HG03378 (cell line): ENCODE data around the gene TMEM184A.

Source experiments
- ATAC-seq: cut with Tn5 transposase; IDR thresholded peaks from one replicate; pipeline ENCODE4 v1.9.1; 2021; ENCODE audit warnings: mild to moderate bottlenecking, moderate library complexity; ENCODE audit not compliant: unreplicated experiment

TMEM184A gene

DNA sequence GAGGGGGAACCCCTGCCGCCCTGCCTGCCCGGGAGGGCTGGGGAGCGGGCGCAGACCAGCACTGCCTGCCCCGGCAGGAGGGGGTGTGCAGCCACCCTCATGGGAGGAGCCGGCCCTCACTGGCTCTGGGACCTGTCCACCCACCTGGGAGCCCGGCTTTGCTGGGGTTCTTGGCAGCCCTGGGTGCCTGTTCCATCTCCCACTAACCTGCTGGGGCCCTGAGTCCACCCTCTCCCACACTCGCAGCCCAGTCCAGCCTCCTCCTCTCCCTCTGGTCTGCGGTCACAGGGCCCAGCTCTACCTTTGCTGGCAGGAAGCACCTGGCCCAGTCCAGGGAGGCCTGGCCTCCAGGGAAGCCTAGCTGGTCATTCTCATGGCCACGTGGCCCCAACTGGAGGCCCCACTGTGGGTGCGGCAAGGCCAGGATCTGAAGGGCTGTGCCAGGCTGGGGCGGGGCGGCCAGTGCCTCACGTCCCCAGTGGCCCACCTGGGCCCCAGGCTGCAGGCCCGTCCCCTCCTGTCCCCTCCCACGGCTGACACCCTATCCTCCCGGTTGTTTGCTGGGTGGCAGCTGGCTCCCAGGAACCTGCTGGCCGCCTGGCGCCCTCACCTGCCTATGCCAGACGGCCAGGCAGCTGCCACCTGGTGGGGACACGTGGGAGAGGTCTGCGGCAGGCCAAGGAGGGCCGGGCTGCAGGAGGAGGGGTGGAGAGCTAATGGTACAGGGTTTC, at the start of gene TMEM184A:
Gene TMEM184A (minus strand): TSS at position 393 of the 731 bp plus-strand sequence. CDS start 721 bp downstream, outside the sequence.
- no peak for ATAC-seq

DNA sequence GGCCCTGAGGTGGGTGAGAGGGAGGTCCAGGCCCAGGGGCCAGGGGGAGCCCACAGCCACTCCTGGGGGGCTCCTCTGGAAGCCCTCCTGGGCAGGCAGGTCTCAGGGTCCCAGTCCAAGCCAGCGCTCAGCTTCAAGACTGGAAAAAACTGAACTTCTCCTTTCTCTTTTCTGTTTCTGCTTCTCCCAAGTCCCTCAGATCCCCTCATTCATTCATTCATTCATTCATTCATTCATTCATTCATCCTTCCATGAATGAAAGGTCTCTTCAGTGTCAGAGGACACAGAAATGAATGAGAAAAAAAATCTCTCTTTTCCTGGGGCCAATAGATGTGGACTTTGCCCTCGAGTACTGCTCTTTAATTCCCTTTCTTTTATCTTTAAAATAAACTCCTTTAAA, 48.4 kb upstream of the TMEM184A start:
- ATAC-seq = no peak

- no peak for ATAC-seq
These were observed 47.6 kb upstream of the TMEM184A start for GRCh38 chr7:1603346-1604225.

- ATAC-seq = no peak
These were observed 46.4 kb upstream of the TMEM184A start for GRCh38 chr7:1602386-1602785.

GRCh38 chr7:1601956-1602355, 46.0 kb upstream of the TMEM184A start:
- ATAC-seq = no peak

DNA sequence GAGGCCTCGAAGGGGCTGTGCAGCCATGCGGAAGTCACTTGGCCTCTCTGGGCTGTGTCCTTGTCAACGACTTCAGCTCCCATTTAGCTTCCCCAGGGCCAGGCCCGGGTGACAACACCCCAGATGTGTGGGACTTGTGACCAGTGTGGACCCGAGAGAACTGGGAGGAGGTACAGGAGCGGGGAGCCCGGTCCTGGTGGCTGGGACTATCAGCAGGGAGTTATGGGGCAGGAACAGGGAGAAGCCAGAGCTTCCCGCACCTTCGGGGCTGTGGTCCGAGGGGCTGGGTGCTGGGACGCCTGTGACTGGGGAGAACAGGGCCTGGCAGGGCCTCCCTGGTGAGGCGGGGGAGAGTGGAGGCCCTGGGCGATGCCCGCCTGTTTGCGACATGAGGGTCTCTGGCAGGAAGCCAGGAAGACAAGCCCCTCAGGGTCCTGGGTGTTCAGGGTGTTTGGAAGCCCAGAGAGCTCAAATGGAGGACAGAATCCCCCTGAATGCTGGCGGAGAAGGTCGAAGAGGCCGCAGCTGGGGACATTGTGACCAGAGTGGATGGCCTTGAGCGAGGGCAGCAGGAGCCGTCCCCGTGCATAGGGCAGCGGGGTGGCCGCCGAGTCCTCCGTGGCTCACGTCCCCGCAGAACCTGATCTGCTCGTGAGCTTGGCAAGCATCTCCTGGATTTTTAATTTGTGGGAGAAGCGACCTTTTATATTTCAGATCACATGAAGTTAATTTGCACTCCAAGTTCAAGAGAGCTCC, 43.8 kb upstream of the TMEM184A start:
- ATAC-seq = no peak

DNA sequence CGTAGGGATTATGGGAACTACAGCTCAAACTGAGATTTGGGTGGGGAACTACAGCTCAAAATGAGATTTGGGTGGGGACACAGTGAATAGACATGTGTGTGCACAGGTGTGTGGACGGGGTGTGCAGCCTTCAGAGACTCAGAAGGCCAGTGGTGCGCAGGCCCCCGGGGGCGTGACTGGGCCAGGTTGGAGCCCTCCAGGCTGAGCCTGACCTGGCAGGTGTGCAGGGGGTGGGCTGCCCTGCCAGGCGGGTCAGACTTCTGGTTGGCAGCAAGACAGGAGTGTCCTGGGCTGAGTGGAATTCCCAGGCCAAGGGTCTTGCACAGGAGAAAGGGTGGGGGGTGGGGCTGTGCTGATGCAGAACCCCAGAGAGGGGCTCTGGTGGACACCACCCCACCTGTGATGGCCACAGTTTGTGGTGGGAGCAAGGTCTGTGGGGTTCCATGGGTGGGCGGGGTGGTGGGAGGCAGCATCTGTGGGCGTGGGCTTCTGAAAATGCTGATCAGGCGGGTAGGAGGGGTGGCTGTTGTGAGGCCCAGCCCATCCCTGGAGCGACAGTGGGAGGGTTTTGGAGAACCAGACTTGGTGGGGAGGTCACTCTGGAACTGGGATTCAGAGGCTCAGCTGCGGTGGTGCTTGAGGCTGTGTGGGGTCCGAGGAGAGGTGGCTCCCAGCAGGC, 43.1 kb upstream of the TMEM184A start:
- no peak for ATAC-seq

DNA sequence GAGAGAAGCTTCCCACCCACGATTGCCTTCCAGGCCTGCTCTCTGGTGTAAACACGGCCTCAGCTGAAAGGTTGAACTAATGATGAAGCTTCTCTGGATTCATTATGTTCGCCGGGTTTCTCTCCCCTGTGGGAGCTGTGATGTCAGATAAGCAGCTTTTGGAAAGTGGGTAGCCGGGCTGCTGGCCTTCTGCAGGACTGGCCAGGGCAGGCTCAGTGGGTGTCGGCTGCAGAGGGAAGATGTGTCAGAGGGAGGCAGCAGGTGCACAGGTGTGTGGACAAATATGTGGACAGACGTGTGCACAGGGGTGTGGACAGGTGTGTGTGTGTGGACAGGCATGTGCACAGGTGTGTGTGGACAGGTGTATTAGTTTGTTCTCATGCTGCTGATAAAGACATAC, 42.3 kb upstream of the TMEM184A start:
- ATAC-seq = no peak

- no peak for ATAC-seq
These were observed 41.8 kb upstream of the TMEM184A start for GRCh38 chr7:1597791-1598190.

GRCh38 chr7:1597066-1597760, 41.2 kb upstream of the TMEM184A start:
- no peak for ATAC-seq

DNA sequence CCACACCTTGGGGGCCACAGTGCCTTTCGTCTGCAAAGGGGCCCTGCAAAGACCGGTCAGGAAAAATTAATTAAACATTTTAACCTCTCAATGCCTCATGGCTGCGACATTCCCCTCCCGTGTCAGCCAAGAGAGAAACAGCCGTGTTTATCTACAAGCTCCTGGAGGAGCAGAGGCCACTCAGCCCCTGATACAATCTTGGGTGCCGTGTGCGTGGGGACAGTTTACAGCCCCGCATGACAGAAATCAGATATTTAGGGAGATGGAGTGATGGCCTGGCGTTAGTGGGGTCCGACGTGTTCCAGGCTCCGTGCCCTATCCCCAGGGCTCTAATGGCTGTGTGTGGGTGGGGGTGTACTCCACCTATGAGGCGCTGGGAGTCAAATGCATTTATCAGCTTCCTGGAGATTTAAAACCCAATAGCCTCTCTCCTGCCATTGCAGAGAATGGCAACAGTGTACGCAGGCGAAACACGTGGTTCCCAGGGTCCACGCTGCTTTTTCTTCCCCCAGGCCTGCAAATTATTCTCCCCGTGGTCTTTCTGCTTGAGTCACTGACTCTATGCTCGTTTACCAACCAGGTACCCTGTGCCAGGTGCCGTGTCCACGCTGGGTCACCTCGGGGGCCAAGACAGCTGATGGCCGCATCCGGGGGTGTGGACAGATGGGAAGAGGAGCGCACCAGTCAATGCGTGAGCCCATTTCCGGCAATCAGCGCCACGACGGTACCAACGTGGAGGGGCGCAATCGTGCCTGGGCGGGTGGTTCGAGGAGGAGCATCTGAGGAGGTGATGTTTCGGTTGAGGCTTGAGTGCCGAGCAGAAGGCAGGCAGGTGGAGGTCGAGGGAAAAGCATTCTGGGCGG, 40.4 kb upstream of the TMEM184A start:
- no peak for ATAC-seq

- no peak for ATAC-seq
These were observed 39.6 kb upstream of the TMEM184A start for GRCh38 chr7:1595636-1596035.

DNA sequence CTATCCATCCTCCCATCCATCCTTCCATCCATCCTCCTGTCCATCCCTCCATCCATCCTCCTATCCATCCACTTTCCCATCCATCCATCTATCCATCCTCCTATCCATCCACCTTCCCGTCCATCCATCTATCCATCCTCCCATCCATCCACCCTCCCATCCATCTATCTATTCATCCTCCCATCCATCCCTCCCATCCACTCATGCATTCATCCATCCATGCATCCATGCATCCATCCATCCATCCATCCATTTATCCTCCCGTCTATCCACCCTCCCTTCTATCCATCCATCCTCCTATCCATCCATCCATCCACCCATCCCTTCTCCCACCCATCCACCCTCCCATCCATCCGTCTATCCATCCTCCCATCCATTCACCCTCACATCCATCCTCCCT, 39.0 kb upstream of the TMEM184A start:
- no peak for ATAC-seq

DNA sequence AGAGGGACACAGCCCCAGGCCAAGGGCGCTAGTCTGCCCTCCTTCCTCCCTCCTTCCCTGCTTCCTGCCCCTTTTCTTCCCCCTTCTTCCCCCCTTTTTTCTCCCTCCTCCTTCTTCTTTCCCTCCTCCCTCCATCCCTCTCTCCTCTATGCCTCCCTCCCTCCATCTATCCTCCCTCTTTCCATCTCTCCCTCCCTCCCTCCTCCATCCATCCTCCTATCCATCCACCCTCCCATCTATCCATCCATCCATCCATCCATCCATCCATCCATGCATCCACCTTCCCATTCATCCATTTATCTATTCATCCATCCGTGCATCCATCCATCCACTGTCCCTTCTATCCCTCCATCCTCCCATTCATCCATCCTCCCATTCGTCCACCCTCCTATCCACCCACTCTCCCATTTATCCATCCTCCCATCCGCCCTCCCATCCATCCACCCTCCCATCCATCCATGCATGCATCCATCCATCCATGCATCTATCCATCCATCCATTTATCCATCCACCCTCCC, 38.0 kb upstream of the TMEM184A start:
- ATAC-seq = no peak

- no peak for ATAC-seq
These were observed 37.3 kb upstream of the TMEM184A start for GRCh38 chr7:1593091-1593866.

DNA sequence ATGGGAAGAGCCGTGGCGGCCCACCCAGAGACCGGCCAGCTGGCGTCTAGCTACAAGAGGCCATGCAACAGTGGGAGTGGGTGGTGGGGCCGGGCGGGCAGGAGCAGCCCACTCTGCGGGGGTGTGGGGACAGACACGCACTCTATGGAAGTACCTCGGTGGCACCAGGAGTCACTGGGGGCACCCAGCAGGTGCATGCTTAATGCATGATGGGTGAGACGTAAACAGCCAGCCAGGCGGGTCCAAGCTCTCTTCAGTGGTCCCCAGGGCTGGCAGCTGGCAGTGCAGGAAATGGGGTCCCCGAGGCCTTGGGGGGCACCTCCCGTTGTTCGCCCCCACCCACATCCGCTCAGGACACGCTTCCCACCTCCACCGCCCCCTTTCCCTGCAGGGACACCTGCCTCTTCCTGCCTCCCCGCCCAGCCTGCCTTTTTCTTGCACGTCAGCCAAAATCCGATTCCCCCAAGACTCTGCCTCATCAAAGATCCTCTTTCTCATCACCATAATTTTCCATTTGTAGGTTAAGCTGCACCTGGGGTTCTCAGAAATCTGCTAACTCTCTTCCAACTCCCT, 36.4 kb upstream of the TMEM184A start:
- no peak for ATAC-seq

DNA sequence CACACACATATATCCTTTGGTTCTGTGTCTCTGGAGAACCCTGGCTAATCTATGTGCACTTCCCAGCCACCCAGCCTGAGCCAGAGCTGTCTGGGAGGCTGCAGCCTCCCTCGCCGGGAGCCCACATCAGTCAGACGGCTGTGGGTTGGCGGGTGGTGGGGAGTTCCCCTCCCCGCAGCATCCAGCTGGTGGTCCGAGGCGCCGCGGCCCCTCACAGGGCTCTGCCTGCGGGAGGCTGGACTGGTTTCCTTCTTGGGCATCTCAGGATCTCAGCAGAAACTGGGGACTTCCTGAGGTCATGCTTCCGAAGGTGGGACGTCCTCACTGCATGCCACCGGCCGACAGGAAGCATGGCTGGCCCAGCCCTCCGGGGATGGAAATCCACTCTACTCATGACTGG, 35.9 kb upstream of the TMEM184A start:
- ATAC-seq = no peak

DNA sequence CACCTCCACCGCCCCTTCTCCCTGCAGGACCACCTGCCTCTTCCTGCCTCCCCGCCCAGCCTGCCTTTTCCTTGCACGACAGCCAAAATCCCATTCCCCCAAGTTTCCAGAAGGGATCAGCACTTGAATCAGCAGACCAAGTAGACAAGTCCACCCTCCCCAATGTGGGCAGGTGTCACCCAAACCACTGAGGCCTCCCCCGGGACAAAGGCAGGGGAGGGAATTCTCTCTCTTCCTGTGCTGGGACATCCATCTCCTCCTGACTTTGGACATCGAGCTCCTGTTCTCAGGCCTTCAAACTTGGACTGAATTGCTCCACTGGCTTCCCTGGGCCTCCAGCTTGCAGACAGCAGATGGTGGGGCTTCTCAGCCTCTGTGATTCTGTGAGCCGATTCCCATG, 35.4 kb upstream of the TMEM184A start:
- no peak for ATAC-seq
